ENCODE measurements around the gene LY6G6F.

DNA sequence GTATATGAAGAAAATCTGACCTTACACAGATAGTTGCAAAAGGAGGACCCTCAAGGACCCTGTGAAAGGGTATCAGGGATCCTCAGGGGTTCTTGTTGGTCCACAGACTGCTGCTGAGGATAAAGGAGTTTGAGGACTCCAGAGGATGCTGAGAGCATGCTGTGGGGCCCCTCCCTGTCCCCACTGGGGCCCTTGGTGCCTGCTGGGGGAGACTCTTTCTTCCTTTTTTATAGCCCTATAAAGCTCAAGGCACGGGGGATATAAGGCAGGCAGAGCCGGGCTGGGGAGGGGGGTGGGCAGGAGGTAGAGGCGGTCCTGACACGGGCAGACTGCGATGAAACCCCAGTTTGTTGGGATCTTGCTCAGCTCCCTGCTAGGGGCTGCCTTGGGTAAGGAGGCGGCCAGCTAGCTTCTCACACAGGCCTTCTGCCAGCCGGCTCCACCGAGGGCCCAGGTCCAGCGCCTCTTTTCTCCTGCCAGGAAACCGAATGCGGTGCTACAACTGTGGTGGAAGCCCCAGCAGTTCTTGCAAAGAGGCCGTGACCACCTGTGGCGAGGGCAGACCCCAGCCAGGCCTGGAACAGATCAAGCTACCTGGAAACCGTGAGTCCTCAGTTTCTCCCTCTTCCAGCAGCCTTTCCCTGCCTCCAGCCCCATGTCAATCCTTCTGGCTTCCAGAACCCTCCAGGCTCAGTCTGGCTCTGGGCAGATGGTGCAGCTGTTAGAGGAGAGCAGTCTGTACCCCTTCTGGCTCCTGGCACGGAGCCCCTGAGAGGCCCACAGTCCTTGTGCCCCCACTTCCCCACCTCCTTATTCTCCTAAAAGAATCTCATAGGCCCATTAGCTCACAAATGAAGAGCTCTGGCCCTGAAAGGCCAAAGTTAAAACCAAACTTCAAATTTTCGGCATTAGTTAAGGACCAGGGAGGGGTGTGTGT, 8.6 kb downstream of the LY6G6F start, which contains the start of gene LY6G6D:
- TF ChIP-seq EZH2phosphoT487 (IDR thresholded peaks at IDR 0.05; ENCODE audit: insufficient read depth, low read depth) (no peak), EZH2 (IDR thresholded peaks at IDR 0.05; ENCODE audit: insufficient read depth, poor library complexity, severe bottlenecking) (no peak)
